IMR-90 (cell line): Measurements from ENCODE around the gene PI16.

Source experiments
- FOS ChIP-seq: fragments of 150-350 bp; IDR thresholded peaks from 2 replicates; pipeline ENCODE4 v1.6.1; 2016; ENCODE audit warnings: low read depth, low read length
- RAD21 ChIP-seq: IDR thresholded peaks from 2 replicates; pipeline ENCODE4 v1.6.1; 2012; ENCODE audit warnings: low read length, improper control_type of control experiment
- RFX5 ChIP-seq: IDR thresholded peaks from 2 replicates; pipeline ENCODE4 v1.8.0; 2012; ENCODE audit warnings: low read depth, mild to moderate bottlenecking, low read length, moderate library complexity
- TF ChIP-seq, protein P1 (sequence below): conservative IDR thresholded peaks from 2 replicates; pipeline ENCODE4 v1.5.1; 2012; ENCODE audit warnings: mild to moderate bottlenecking, low read depth, low read length, improper control_type of control experiment

DNA sequence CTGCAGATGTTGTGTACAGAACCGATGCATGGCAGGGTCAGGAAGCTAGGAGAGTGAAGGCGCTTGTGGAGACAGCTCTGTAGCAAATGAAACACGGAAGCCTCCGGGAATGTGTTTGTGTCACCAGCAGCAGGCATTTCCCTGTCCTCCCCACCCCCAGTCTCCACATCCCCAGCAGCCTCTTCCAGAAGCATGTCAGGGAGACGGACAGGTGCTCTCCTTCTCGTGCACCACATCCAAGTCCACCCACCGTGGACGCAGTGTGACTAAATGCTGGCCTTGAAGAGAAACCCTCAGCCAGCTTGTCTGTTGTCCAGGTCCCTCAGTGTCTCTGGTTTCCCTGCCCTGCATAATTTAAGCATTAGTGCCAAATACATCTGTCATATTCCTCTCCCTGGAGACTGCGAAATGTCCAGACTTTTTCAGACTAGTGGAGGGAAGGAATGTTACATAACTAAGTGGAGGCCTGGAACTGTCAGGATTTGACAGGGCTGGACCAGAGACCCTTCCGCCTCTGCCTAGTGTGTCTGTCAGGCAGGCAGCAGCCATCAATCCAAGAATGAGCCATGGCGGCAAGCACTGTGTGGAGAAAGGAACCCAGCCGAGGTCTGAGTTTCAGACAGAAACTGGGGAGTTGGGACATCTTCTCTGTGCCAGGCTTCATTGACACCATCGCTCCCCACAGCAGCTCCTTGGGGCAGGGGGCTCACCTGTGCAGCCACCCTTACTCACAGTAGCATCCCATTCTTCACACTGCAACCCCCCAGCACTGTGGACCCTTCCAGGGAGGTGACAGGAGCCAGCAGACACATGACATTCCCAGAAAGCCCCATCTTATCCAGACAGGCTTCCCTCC is 26.6 kb upstream of the PI16 start:
- TF ChIP-seq FOS, result no peak
- no peak for TF ChIP-seq RAD21
- TF ChIP-seq, protein P1, sequence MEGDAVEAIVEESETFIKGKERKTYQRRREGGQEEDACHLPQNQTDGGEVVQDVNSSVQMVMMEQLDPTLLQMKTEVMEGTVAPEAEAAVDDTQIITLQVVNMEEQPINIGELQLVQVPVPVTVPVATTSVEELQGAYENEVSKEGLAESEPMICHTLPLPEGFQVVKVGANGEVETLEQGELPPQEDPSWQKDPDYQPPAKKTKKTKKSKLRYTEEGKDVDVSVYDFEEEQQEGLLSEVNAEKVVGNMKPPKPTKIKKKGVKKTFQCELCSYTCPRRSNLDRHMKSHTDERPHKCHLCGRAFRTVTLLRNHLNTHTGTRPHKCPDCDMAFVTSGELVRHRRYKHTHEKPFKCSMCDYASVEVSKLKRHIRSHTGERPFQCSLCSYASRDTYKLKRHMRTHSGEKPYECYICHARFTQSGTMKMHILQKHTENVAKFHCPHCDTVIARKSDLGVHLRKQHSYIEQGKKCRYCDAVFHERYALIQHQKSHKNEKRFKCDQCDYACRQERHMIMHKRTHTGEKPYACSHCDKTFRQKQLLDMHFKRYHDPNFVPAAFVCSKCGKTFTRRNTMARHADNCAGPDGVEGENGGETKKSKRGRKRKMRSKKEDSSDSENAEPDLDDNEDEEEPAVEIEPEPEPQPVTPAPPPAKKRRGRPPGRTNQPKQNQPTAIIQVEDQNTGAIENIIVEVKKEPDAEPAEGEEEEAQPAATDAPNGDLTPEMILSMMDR, result no peak
- TF ChIP-seq RFX5, result no peak
